Activated CD4-positive, alpha-beta memory T cell treated with anti-CD3 and anti-CD28 coated beads, Interleukin-2, amount 10 ng/mL, durations not matched to agents 7 days and 5 days (primary cell): Measurements from ENCODE around the gene DCAF8L2. TPM values are rescaled to one million over a fixed set of nuclear protein-coding genes. Genes with fewer than 3 reads are reported as not detected.
"Not testable (repeated sequence)": the region's sequence is repeated elsewhere in the genome, so short reads cannot be mapped to it uniquely, and the experiment has no call there.

Source experiments
- CTCF ChIA-PET: fragments of 350-600 bp; sonication (Branson Sonifier 250); formaldehyde crosslinking; loops from one replicate; lab custom pipeline; 2021; ENCODE audit warnings: antibody characterized with exemption, inconsistent platforms; lab: Charles Lee
- POLR2A ChIA-PET: fragments of 350-600 bp; sonication (Branson Sonifier 250); formaldehyde crosslinking; loops from one replicate; lab custom pipeline; 2021; ENCODE audit warnings: antibody characterized with exemption; lab: Charles Lee
- DNase-seq: peaks from one replicate; pipeline ENCODE4 v3.0.0-alpha.2; 2020
- H3K27ac Mint-ChIP-seq: one replicate; pipeline ENCODE4 v1.8.0; 2021; ENCODE audit warnings: mild to moderate bottlenecking, mixed read lengths
- H3K27me3 Mint-ChIP-seq: one replicate; pipeline ENCODE4 v1.8.0; 2021; ENCODE audit warnings: mixed read lengths
- H3K36me3 Mint-ChIP-seq: one replicate; pipeline ENCODE4 v1.8.0; 2021; ENCODE audit warnings: low read depth, mixed read lengths
- H3K4me1 Mint-ChIP-seq: one replicate; pipeline ENCODE4 v1.8.0; 2021; ENCODE audit warnings: mixed read lengths
- H3K4me3 Mint-ChIP-seq: one replicate; pipeline ENCODE4 v1.8.0; 2021; ENCODE audit warnings: mild to moderate bottlenecking, mixed read lengths
- H3K9me3 Mint-ChIP-seq: one replicate; pipeline ENCODE4 v1.8.0; 2021; ENCODE audit warnings: mixed read lengths
- total RNA-seq, 2 experiments: library from RNA; stranded (reverse); gene quantifications; one replicate each; pipeline ENCODE4 v1.2.3, GENCODE V29; 2021

Gene DCAF8L2
- total RNA-seq, 2 experiments from 2014 or later: not detected

- POLR2A ChIA-PET: no interaction called here
- no peak for DNase-seq
- H3K4me3 Mint-ChIP-seq: no peak overlapping the region
These were observed 18.5 kb downstream of the DCAF8L2 start for GRCh38 chrX:27608671-27609070.

GRCh38 chrX:27619459-27619858 lies 29.3 kb downstream of the DCAF8L2 start:
- CTCF ChIA-PET: no interaction called here
- POLR2A ChIA-PET: no interaction called here
- no peak for DNase-seq
- no peaks in the 10 kb centered on the region for H3K9me3 Mint-ChIP-seq
- no peak overlapping the region for H3K4me3 Mint-ChIP-seq
- no peaks in the 10 kb centered on the region for H3K27me3 Mint-ChIP-seq
- H3K4me1 Mint-ChIP-seq: no peaks in the 10 kb centered on the region
- H3K36me3 Mint-ChIP-seq: no peaks in the 10 kb centered on the region
- H3K27ac Mint-ChIP-seq: no peak overlapping the region

More at GRCh38 chrX:27608671-27609070, 18.5 kb downstream of the DCAF8L2 start:
- Mint-ChIP-seq H3K9me3 (peaks cover 2% of the 10 kb centered on the region), H3K36me3 (no peaks in the 10 kb centered on the region), H3K4me1 (no peaks in the 10 kb centered on the region), H3K27me3 (no peaks in the 10 kb centered on the region), H3K27ac (no peak overlapping the region)
- CTCF ChIA-PET: no interaction called here

GRCh38 chrX:27619975-27620374 lies 29.8 kb downstream of the DCAF8L2 start:
- POLR2A ChIA-PET: no interaction called here
- no peak overlapping the region for H3K27ac Mint-ChIP-seq
- no peaks in the 10 kb centered on the region for H3K4me1 Mint-ChIP-seq
- DNase-seq: no peak
- no peaks in the 10 kb centered on the region for H3K27me3 Mint-ChIP-seq
- H3K4me3 Mint-ChIP-seq: no peak overlapping the region
- H3K36me3 Mint-ChIP-seq: no peaks in the 10 kb centered on the region
- CTCF ChIA-PET: no interaction called here
- H3K9me3 Mint-ChIP-seq: no peaks in the 10 kb centered on the region

- Mint-ChIP-seq H3K9me3 (peaks cover 2% of the 10 kb centered on the region), H3K36me3 (no peaks in the 10 kb centered on the region), H3K27ac (no peak overlapping the region), H3K4me3 (no peak overlapping the region), H3K27me3 (no peaks in the 10 kb centered on the region), H3K4me1 (no peaks in the 10 kb centered on the region)
- DNase-seq: no peak
- ChIA-PET POLR2A (no interaction called here), CTCF (no interaction called here)
These were observed 32.7 kb downstream of the DCAF8L2 start for GRCh38 chrX:27622883-27623282.

- CTCF ChIA-PET: no interaction called here
- no peaks in the 10 kb centered on the region for H3K36me3 Mint-ChIP-seq
- peaks cover 2% of the 10 kb centered on the region for H3K9me3 Mint-ChIP-seq
- H3K27me3 Mint-ChIP-seq: no peaks in the 10 kb centered on the region
- POLR2A ChIA-PET: no interaction called here
- no peaks in the 10 kb centered on the region for H3K4me1 Mint-ChIP-seq
- H3K27ac Mint-ChIP-seq: no peak overlapping the region
- no peak for DNase-seq
- no peak overlapping the region for H3K4me3 Mint-ChIP-seq
These were observed 35.9 kb downstream of the DCAF8L2 start for GRCh38 chrX:27626066-27626465.

- POLR2A ChIA-PET: no interaction called here
These were observed 43.2 kb downstream of the DCAF8L2 start for GRCh38 chrX:27633328-27633727.

GRCh38 chrX:27656581-27656980 lies 66.4 kb downstream of the DCAF8L2 start:
- ChIA-PET CTCF (no interaction called here), POLR2A (no interaction called here)
- Mint-ChIP-seq H3K4me1 (no peaks in the 10 kb centered on the region), H3K27ac (no peak overlapping the region), H3K4me3 (no peak overlapping the region), H3K27me3 (no peaks in the 10 kb centered on the region), H3K9me3 (no peaks in the 10 kb centered on the region), H3K36me3 (no peaks in the 10 kb centered on the region)
- DNase-seq: no peak

More at GRCh38 chrX:27633328-27633727, 43.2 kb downstream of the DCAF8L2 start:
- peaks cover 9% of the 10 kb centered on the region for H3K9me3 Mint-ChIP-seq
- H3K4me3 Mint-ChIP-seq: no peak overlapping the region
- H3K27ac Mint-ChIP-seq: no peak overlapping the region
- no peak for DNase-seq
- H3K4me1 Mint-ChIP-seq: no peaks in the 10 kb centered on the region
- H3K36me3 Mint-ChIP-seq: no peaks in the 10 kb centered on the region
- H3K27me3 Mint-ChIP-seq: no peaks in the 10 kb centered on the region
- CTCF ChIA-PET: no interaction called here

- Mint-ChIP-seq H3K9me3 (no peaks in the 10 kb centered on the region), H3K27me3 (no peaks in the 10 kb centered on the region), H3K27ac (no peak overlapping the region), H3K4me3 (no peak overlapping the region), H3K36me3 (no peaks in the 10 kb centered on the region), H3K4me1 (no peaks in the 10 kb centered on the region)
- ChIA-PET CTCF (no interaction called here), POLR2A (no interaction called here)
- no peak for DNase-seq
These were observed 70.7 kb downstream of the DCAF8L2 start for GRCh38 chrX:27660878-27661277.

- H3K4me3 Mint-ChIP-seq: no peak overlapping the region
- ChIA-PET CTCF (no interaction called here), POLR2A (no interaction called here)
- peaks cover 3% of the 10 kb centered on the region for H3K9me3 Mint-ChIP-seq
- no peaks in the 10 kb centered on the region for H3K4me1 Mint-ChIP-seq
- H3K36me3 Mint-ChIP-seq: no peaks in the 10 kb centered on the region
- DNase-seq: no peak
- no peaks in the 10 kb centered on the region for H3K27me3 Mint-ChIP-seq
- H3K27ac Mint-ChIP-seq: no peak overlapping the region
These were observed 81.1 kb downstream of the DCAF8L2 start for GRCh38 chrX:27671234-27671633.

GRCh38 chrX:27674491-27674890 lies 84.3 kb downstream of the DCAF8L2 start:
- H3K27ac Mint-ChIP-seq: no peak overlapping the region
- ChIA-PET CTCF (no interaction called here), POLR2A (no interaction called here)
- no peaks in the 10 kb centered on the region for H3K36me3 Mint-ChIP-seq
- H3K27me3 Mint-ChIP-seq: no peaks in the 10 kb centered on the region
- no peaks in the 10 kb centered on the region for H3K9me3 Mint-ChIP-seq
- no peaks in the 10 kb centered on the region for H3K4me1 Mint-ChIP-seq
- DNase-seq: no peak
- H3K4me3 Mint-ChIP-seq: no peak overlapping the region

- POLR2A ChIA-PET: no interaction called here
- Mint-ChIP-seq H3K9me3 (no peaks in the 10 kb centered on the region), H3K4me1 (no peaks in the 10 kb centered on the region), H3K27me3 (no peaks in the 10 kb centered on the region), H3K4me3 (no peak overlapping the region), H3K27ac (no peak overlapping the region), H3K36me3 (no peaks in the 10 kb centered on the region)
- CTCF ChIA-PET: no interaction called here
- no peak for DNase-seq
These were observed 85.3 kb downstream of the DCAF8L2 start for GRCh38 chrX:27675493-27675892.

- H3K27ac Mint-ChIP-seq: no peak overlapping the region
- no peaks in the 10 kb centered on the region for H3K4me1 Mint-ChIP-seq
- CTCF ChIA-PET: no interaction called here
- H3K9me3 Mint-ChIP-seq: no peaks in the 10 kb centered on the region
- POLR2A ChIA-PET: no interaction called here
- H3K27me3 Mint-ChIP-seq: no peaks in the 10 kb centered on the region
- no peak for DNase-seq
- H3K4me3 Mint-ChIP-seq: no peak overlapping the region
- no peaks in the 10 kb centered on the region for H3K36me3 Mint-ChIP-seq
These were observed 89.1 kb downstream of the DCAF8L2 start for GRCh38 chrX:27679281-27679680.

GRCh38 chrX:27680726-27681125 lies 90.6 kb downstream of the DCAF8L2 start:
- Mint-ChIP-seq H3K27me3 (no peaks in the 10 kb centered on the region), H3K4me3 (no peak overlapping the region), H3K36me3 (no peaks in the 10 kb centered on the region), H3K4me1 (no peaks in the 10 kb centered on the region), H3K9me3 (no peaks in the 10 kb centered on the region), H3K27ac (no peak overlapping the region)
- CTCF ChIA-PET: no interaction called here
- no peak for DNase-seq
- POLR2A ChIA-PET: no interaction called here

GRCh38 chrX:27683566-27684208 lies 93.5 kb downstream of the DCAF8L2 start:
- CTCF ChIA-PET, H3K27me3 Mint-ChIP-seq, POLR2A ChIA-PET, H3K27ac Mint-ChIP-seq, H3K4me3 Mint-ChIP-seq, H3K4me1 Mint-ChIP-seq, DNase-seq, H3K9me3 Mint-ChIP-seq, H3K36me3 Mint-ChIP-seq: not testable (repeated sequence)
